GM12872 (cell line): Measurements from ENCODE around the gene VWA5B1.

Source experiments
- TF ChIP-seq, protein P1 (sequence below): IDR thresholded peaks from 3 replicates; pipeline ENCODE4 v1.5.1; 2011; ENCODE audit warnings: low read depth, mild to moderate bottlenecking, low read length, moderate library complexity; ENCODE audit not compliant: insufficient read depth

VWA5B1 gene

DNA sequence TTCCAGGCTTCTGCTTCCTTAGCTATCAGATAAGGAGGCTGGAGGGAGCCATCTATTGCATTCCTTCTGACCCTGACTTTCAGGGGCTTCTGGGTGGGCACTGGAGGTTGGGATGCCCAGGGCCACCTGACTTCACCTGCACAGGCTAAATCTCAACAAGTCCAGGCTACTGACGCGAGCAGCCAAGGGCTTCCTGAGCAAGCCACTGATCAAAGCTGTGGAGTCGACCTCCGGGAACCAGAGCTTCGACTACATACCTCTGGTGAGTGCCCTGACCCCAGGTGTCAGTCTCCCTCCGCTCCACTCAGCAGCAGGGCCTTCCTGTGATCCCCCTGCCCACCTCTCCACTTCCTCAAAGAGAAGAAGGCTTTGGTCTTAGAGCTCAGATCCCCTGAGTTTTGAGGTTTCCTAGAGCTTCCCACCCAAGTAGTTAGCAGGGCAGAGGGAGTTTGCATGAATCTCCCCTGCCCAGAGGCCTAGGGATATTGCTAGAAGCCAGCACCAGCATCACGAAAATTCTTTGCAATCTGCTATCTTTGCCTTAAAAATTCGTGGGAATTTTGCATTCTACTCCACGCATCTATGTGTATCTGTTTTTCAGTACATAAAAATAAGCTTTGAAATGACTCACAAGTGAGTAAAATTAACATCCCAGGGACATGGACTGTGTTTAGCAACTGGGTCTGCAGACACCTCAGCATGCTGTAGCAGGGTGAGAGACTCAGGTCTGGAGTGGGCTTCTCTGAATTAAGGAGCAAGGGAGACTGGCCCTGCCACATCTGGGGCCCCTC lies 61.4 kb downstream of the VWA5B1 start:
- TF ChIP-seq, protein P1, sequence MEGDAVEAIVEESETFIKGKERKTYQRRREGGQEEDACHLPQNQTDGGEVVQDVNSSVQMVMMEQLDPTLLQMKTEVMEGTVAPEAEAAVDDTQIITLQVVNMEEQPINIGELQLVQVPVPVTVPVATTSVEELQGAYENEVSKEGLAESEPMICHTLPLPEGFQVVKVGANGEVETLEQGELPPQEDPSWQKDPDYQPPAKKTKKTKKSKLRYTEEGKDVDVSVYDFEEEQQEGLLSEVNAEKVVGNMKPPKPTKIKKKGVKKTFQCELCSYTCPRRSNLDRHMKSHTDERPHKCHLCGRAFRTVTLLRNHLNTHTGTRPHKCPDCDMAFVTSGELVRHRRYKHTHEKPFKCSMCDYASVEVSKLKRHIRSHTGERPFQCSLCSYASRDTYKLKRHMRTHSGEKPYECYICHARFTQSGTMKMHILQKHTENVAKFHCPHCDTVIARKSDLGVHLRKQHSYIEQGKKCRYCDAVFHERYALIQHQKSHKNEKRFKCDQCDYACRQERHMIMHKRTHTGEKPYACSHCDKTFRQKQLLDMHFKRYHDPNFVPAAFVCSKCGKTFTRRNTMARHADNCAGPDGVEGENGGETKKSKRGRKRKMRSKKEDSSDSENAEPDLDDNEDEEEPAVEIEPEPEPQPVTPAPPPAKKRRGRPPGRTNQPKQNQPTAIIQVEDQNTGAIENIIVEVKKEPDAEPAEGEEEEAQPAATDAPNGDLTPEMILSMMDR: no peak

DNA sequence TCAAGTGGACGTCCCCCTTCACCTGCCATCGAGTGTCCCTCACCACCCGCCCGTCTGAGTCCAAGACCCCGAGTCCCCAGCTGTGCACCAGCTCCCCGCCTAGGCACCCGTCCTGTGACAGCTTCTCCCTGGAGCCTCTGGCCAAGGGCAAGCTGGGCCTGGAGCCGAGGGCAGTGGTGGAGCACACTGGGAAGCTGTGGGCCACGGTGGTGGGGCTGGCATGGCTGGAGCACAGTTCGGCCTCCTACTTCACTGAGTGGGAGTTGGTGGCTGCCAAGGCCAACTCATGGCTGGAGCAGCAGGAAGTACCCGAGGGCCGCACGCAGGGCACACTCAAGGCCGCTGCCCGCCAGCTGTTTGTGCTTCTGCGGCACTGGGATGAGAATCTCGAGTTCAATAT lies 63.2 kb downstream of the VWA5B1 start:
- TF ChIP-seq, protein P1: no peak

DNA sequence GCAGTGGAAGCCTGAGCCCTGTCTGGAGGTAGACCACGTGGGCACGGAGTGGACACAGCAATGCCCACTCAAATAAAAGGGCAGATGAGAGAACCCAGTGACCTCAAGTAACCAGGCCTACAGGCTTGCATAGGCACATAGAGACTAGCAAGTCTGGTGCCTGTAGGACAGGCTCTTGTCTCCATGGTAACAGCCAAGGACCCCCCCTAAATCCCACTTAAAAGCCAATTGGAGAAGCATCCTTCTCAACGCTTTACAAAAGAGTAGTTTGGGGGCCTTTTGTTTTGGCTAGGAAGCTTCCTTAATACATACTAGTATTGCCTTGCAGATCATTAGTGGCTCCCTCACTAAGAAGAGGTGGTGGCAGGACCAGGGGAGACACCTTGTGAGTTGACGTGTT lies 63.9 kb downstream of the VWA5B1 start:
- TF ChIP-seq, protein P1: no peak

DNA sequence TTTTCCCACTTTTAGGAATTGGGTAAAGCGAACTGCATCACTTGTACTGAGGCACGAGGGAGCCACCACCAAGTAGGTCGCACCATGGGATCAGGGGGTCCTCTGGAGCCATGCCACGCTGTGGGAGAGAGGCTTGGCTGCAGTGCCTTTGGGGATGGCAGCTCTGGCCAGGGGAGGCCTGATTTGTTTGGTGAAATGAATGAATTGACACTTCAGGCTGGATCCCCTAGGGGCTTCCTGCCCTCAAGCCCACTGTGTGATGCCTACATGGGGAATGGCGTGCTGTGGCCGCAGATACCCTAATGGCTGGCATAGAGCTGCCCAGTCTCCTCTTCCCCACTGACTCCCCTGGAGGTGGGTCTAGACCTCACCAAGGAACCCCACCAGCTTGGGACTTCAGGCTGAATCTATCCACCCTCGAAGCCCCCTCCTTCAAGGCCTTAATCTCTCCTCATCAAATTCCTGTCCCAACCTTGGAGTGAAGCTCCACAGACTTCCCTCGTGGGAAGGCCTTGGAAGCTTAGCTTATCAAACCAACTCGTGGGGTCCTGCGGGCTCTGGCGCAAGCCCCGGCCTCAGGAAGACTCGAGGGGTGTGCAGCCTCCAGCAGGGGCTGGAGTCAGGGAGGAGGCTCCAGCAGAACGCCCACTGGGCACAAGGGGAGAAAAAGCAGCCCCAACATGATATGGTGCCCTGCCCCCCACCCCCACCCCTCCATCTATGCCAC lies 64.6 kb downstream of the VWA5B1 start:
- TF ChIP-seq, protein P1: no peak

DNA sequence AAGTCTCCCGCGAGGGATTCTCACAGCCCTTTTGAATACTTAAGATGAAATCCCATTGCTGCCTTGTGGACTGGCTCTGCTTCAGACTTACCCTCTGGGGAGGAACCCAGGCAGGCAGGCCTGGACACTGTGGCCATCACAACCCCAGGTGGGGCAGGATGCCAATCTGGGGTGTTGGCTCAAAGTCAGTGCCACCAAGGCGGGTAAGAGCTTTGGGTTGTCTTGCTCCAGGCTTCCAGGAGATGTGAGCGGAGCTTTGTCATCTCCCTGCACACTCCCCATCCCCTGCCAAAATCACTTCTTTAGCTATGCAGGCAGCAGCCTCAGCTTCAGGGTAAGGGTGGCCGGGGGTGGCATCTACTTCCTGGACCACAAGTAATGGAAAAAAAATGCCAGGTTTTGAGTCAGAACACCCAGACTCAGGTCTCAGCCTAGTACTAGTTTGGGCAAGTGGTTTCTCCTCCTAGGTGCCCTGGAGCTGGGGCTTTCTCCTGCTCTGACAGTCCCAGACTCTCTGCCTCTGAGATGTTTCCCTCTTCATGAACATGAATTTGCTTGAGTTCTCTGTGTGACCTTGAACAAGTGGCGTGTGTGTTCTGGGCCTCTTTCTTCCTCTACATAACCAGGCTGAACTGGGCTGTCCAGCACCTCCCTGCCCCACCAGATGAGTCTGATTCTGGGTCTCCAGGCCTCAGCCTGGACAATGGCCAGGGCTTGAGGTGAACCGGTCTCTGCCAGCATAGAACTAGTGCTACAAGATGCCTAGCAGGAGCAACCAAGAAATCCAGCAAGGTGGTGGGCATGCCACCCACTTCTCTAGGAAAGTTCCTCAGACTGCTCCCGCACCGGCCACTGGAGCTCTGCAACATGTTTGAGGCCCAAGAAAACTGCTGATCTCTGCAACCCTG lies 65.4 kb downstream of the VWA5B1 start:
- TF ChIP-seq, protein P1: no peak

DNA sequence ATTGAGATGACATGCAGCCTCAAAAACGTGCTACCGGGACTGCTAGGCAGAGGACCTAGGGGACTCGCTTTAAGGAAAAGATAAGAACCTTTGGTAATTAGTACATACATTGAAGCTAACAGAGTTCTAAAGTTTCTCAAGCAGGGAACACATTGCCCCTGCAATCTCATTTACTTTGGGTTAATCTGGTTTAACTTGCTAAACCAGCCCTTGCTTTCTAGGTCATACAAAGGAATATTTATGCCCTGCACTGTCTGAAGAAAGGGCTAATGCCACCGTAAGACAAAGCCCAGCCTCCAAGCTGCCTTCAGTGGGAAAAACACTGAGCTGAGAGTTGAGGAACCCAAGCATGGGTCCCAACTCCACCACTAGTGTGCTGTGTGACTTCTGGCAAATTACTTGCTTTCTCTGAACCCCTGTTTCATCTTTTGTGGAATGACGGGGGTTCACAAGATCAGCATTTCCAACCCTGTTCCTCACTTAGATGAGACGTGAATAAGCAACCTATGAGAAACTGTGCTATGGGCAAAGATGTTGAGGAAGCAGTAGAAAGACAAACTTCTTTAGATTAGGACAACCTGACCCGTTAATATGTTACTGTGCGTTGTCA lies 66.3 kb downstream of the VWA5B1 start:
- TF ChIP-seq, protein P1: no peak

DNA sequence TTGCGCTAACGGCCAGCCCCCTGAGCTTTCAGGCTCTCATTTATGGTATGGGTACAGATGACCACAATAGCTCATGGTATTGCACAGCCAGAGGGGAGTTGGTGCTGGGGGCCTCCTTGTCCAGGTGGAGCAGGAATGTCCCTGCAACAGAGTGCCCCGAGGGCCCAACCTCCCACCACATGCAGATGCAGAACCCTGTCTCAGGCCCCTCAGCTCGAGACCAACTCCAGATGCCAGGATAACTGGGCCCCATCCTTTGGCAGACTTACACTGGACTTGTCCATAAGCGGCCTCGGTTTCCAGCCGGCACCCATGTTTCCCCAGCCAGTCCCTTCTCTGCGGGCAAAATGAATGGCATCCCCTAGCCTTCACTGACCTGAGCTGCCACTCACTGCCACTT lies 67.1 kb downstream of the VWA5B1 start:
- TF ChIP-seq, protein P1: no peak
